CD4-positive, alpha-beta T cell treated with Interleukin-2 at 100 ng/mL for 4 hours (primary cell): Measurements from ENCODE around the gene PRDX5.

ENCODE experiments used
- DNase-seq: peaks from one replicate; pipeline ENCODE4 v3.0.0-alpha.2; 2020; ENCODE audit warnings: low spot score

Gene PRDX5

GRCh38 chr11:64324692-64325469, 7.0 kb downstream of the PRDX5 start:
- DNase-seq = no peak

DNA sequence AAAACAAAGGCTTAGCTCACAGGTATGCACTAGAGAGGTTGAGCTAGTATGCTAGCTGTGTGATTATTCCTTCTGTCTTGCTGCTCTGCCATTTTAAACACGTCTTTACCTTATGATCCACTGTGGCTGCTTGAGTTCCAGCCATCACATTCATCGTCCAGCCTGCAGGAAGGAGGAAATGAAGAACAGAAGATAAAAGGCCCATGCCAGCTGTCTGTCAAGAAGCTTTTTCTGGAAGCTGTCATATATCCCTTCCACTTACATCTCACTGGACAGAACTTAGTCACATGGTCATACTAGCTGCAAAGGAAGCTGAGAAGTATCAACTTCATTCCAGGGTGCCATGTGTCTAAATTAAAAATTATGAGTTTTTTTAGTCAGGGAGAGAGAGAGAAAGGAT, 9.5 kb downstream of the PRDX5 start:
- no peak for DNase-seq

DNA sequence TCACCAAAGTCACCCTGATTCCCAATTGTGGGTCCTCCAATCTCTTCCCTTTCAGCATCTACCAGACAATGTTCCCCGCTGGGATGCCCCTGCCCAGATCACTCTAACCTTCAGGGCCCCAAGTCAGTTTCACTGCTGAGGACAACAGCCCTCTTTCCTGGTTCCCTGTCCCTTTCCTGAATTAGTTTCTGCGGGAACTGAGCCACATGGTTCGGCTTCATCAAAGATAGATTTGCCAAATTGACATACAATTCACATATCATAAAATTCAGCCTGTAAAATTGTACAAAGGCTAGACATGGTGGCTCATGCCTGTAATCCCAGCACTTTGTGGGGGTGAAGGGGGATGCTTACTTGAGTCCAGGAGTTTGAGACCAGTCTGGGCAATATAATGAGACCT, 10.1 kb downstream of the PRDX5 start:
- no peak for DNase-seq

- no peak for DNase-seq
Observed at GRCh38 chr11:64330888-64331287, 13.0 kb downstream of the PRDX5 start.

DNA sequence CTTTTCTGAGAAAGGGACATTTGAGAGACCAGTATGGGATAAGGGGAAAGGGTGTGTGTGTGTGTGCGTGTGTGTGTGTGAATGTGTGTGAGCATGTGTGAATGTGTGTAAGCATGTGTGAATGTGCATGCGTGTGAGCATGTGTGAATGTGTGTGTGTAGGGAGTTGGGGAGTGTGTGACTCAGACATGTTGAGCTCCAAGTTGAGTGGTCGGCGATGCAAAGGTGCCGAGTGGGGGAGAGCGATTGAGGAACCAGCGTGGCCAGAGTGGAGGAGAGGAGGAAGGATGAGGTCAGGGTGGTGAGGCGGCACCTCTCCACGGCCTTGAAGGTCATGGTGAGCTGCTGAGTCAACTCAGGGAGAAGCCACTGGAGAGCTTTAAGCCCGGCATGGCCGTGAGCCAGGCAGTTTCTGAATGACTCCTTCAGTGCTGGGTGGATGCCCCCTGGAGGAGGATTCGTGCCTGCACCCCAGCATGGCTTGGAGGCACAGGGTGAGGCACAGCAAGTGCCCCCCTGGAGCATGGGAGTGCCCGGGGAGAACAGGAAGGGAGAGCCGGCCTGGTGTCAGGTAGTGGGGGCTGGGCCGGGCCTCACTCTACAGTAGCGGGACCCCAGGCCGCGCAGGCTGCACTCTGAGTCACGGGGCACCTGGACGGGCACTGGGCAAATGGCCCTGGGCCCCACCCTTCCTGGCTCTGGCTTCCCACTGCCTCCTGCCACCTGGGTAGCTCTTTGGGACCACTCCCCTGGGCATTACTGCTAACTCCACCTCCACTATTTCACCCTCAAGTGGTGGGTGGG, 13.8 kb downstream of the PRDX5 start:
- peak; percentile 81 for DNase-seq

- DNase-seq = no peak
Observed at GRCh38 chr11:64333556-64333955, 15.6 kb downstream of the PRDX5 start.

DNA sequence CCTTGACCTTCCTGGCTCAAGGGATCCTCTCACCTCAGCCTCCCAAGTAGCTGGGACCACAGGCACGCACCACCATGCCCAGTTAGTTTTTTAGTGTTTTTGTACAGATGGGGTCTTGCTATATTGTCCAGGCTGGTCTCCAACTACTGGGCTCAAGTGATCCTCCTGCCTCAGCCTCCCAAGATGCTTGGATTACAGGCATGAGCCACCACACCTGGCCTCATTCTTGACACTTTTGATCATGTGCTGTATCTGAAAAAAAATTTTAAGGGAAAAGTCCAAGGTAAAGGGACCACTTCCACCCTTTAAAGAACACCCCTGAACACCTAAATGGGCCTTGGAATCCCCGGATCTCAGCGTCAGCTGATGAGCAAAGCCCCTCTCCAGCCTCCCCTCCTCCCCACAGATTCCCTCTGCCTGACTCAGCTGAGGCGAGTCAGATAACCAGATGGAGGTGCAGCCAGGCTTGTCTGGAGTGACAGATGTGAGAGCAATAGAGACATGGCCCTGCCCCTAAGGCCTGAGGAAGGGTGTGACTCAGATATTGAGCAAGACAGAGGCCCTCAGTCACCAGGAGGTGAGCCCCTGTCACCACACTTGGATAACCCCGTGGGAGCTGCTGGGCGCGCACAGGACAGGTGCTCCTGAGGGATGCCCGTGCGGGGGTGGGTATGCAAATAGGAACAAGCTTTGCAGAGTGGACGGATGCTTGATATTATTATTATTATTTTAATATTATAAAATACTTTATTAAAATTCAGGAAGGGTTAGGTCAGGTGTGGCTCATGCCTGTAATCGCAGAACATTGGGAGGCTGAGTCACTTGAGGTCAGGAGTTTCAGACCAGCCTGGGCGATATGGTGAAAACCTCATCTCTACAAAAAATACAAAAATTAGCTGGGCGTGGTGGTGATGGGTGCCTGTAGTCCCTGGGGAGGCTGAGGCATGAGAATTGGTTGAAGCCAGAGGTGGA, 17.1 kb downstream of the PRDX5 start:
- peak; percentile 12 for DNase-seq

- no peak for DNase-seq
Observed at GRCh38 chr11:64337538-64338249, 19.8 kb downstream of the PRDX5 start.

DNA sequence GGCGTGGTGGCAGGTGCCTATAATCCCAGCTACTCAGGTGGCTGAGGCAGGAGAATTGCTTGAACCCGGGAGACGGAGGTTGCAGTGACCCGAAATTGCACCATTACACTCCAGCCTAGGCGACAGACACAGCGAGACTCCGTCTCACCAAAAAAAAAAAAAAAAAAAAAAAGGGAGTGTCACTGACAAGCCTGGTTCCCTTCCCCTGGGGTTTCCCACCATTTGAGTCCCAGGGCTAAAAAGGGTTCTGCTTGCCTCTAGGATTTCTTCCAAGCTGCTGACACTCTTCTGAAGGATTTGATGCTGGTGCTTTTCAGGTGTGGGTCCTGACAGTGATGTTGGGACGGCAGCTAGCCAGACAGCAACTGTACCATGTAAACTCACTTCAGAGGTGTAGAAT, 20.8 kb downstream of the PRDX5 start:
- DNase-seq = no peak

- no peak for DNase-seq
Observed at GRCh38 chr11:64339286-64339685, 21.4 kb downstream of the PRDX5 start.

DNA sequence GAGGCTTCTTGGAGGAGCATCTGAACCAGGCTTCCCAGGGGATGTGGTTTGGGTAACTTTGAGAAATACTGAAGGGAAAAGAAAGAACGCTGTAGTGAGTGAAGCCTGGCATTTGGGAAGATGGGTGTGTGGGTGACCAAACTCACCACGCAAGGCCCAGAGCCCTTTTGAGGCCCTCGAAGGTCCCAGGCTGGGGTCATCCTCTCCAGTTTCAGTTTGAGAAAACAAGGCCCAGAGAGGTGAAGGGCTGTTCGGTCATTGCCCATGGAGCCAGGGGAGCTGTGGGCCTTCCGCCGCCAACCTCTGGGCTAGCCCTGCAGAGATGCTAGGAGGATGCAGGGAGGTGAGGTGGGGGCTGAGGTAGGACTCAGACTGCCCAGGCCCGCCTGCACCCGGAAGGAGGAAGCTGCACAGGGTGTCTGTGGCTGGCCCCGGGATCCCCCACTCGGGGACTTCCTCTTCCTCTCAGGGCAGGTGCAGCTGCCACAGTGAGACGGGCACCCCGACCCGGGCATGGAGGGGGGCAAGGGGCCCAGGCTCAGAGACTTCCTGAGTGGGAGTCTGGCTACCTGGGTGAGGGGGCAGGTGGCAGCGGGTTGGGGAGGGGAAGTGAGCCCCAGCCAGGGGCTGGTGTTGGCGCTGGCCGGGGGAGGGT, 22.0 kb downstream of the PRDX5 start, which contains the start of gene CCDC88B:
Gene CCDC88B, plus strand, starts transcription at position 451 of the 655 bp plus-strand sequence. Its CDS starts 63 bp downstream, at position 514.
- DNase-seq = peak; percentile 88

- DNase-seq = peak; percentile 69
Observed at GRCh38 chr11:64340671-64341335, 22.9 kb downstream of the PRDX5 start.

GRCh38 chr11:64341429-64341828, 23.5 kb downstream of the PRDX5 start:
- DNase-seq = no peak

DNA sequence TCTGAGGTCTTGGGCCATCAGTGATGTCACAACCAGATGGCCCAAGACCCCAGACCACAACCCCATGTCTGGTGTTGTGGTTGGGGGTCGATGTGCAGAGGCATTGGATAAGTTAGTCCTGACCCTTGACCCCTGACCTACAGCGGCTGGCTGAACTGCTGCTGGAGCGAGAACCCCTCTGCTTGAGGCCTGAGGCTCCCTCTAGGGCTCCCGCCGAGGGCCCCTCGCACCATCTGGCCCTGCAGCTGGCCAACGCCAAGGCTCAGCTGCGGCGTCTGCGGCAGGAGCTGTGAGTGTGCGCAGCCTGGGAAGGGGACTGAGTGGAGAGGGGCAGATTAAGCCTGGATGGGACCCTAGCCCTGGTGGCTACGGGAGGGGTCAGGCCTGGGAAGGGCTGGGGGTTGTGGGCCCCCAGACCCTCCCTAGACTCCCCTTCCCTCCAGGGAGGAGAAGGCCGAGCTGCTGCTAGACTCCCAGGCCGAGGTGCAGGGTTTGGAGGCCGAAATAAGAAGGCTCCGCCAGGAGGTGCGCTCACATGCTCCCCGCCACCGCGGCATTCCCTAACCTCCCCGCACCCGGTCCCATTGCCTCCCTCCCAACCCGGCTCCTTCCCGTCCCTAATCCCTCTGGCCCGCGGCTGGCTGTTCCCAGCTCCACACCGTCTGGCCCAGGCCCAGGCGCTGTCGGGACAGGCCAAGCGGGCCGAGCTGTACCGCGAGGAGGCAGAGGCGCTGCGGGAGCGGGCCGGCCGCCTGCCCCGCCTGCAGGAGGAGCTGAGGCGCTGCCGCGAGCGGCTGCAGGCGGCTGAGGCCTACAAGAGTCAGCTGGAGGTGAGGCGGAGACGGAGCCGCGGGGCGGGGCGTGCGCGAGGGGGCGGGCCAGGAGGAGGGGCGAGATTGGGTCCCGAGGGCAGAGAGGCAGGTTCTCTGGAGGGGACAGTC, 24.2 kb downstream of the PRDX5 start:
- DNase-seq = peak; percentile 90

DNA sequence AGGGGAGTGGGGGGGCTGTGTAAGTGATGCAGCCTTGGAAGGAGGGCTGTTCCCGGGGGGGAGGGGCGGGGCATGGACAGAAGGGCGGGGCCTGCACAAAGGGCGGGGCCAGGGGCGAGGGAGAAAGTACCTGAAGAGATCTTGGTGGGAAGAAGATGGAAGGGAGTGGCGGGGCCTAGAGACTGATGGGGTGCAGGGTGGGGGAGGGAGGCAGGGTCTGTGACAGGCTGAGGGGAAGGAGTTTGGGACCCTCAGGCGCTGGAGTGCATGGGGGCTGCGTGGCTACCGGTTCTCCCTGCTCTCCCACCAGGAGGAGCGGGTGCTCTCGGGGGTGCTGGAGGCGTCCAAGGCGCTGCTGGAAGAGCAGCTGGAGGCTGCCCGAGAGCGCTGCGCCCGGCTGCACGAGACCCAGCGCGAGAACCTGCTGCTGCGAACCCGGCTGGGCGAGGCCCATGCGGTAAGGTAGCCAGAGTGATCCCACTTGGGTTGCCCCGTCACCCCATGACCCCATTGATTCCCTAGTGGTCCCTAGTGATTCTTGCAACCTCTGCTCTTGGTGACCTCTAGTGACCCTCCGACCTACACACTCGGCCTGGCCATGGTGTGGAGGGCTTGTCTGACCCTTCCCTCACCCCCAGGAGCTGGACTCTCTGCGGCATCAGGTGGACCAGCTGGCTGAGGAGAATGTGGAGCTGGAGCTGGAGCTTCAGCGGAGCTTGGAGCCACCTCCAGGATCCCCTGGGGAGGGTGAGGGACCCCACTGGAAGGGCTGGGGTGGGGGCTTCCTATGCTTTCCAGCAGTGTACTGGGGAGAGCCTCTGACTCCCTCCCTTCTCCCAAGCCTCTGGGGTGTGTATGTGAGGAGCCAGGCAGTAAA, 25.2 kb downstream of the PRDX5 start:
- DNase-seq = no peak

DNA sequence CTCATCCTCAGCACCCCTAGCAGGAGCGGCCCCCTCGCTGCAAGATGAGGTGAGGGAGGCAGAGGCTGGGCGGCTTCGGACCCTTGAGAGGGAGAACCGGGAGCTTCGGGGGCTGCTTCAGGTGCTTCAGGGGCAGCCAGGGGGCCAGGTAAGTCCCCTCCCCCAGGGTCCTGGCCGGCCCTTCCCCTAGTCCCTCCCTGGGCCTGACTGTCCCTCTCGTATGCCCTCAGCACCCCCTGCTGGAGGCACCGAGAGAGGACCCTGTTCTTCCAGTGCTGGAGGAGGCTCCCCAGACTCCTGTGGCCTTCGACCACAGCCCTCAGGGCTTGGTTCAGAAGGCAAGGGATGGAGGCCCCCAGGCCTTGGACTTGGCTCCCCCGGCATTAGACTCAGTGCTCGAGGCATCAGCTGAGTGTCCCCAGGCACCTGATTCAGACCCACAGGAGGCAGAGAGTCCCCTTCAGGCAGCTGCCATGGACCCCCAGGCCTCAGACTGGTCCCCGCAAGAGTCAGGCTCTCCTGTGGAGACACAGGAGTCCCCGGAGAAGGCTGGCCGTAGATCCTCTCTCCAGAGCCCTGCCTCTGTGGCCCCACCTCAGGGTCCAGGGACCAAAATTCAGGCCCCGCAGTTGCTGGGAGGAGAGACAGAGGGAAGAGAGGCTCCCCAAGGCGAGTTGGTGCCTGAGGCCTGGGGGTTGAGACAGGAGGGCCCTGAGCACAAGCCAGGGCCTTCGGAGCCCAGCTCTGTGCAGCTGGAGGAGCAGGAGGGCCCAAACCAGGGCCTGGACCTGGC, 26.0 kb downstream of the PRDX5 start:
- no peak for DNase-seq

DNA sequence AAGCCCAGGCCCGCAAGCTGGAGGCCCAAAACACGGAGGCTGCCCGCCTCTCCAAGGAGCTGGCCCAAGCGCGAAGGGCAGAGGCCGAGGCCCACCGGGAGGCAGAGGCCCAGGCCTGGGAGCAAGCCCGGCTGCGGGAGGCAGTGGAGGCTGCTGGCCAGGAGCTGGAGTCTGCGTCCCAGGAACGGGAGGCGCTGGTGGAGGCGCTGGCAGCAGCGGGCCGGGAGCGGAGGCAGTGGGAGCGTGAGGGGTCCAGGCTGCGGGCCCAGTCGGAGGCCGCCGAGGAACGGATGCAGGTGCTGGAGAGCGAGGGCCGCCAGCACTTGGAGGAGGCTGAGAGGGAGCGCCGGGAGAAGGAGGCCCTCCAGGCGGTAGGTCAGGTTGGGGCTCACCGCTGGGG, 26.9 kb downstream of the PRDX5 start:
- DNase-seq = no peak
